Mesenchymal stem cell (in vitro differentiated cells and primary cell): Measurements from ENCODE around the gene STK38.

Experiments used
- DNase-seq: peaks from one replicate; pipeline ENCODE4 v3.0.0-alpha.2; 2013
- H2AFZ ChIP-seq: one replicate; pipeline ENCODE4 v1.6.1; 2013; ENCODE audit warnings: low read depth, mild to moderate bottlenecking, control low read depth, inconsistent platforms, low read length, moderate library complexity
- H2AK5ac ChIP-seq: 2 replicates; pipeline ENCODE4 v1.6.1; 2013; ENCODE audit warnings: low read length, moderate library complexity, mild to moderate bottlenecking, inconsistent platforms; ENCODE audit not compliant: severe bottlenecking
- H2BK120ac ChIP-seq: one replicate; pipeline ENCODE4 v1.6.1; 2013; ENCODE audit warnings: low read depth, mild to moderate bottlenecking, inconsistent platforms, low read length, moderate library complexity
- H2BK12ac ChIP-seq, 2 experiments: one replicate each; pipeline ENCODE4 v1.6.1; 2013; ENCODE audit warnings: inconsistent platforms in 2 of 2, low read length in 2 of 2, mild to moderate bottlenecking in 2 of 2, moderate library complexity in 2 of 2, control low read depth in 1 of 2
- H2BK15ac ChIP-seq: one replicate; pipeline ENCODE4 v1.6.1; 2013; ENCODE audit warnings: mild to moderate bottlenecking, low read depth, inconsistent platforms; ENCODE audit not compliant: poor library complexity, severe bottlenecking
- H2BK5ac ChIP-seq: 2 replicates; pipeline ENCODE4 v1.6.1; 2013; ENCODE audit warnings: low read depth, mild to moderate bottlenecking, low read length, control low read depth, inconsistent platforms; ENCODE audit not compliant: poor library complexity, severe bottlenecking
- H3K14ac ChIP-seq, 2 experiments: one replicate each; pipeline ENCODE4 v1.6.1; 2013; ENCODE audit warnings: inconsistent platforms in 2 of 2, low read length in 2 of 2, control low read depth in 1 of 2, mild to moderate bottlenecking in 1 of 2, moderate library complexity in 1 of 2
- H3K18ac ChIP-seq, 2 experiments: one replicate each; pipeline ENCODE4 v1.6.1; 2013; ENCODE audit warnings: inconsistent platforms in 2 of 2, low read length in 2 of 2, control low read depth in 1 of 2, low read depth in 1 of 2, mild to moderate bottlenecking in 1 of 2
- H3K23ac ChIP-seq, 2 experiments: one replicate each; pipeline ENCODE4 v1.6.1; 2013; ENCODE audit warnings: inconsistent platforms in 2 of 2, low read length in 2 of 2, mild to moderate bottlenecking in 2 of 2, moderate library complexity in 2 of 2, control low read depth in 1 of 2
- H3K27ac ChIP-seq: 2 replicates; pipeline ENCODE4 v1.5.1; 2013; ENCODE audit warnings: mild to moderate bottlenecking, moderate library complexity, low read length, control low read depth, inconsistent platforms; ENCODE audit not compliant: poor library complexity, severe bottlenecking
- H3K27me3 ChIP-seq, 2 experiments: 2 replicates each; pipeline versions ENCODE4 v1.6.1 to v1.7.0; 2013; ENCODE audit warnings: low read length in 2 of 2, mild to moderate bottlenecking in 2 of 2, moderate library complexity in 2 of 2, control low read depth in 1 of 2, inconsistent platforms in 1 of 2; ENCODE audit not compliant: control insufficient read depth in 1 of 2, insufficient read depth in 1 of 2
- H3K36me3 ChIP-seq, 2 experiments: 2 replicates each; pipeline versions ENCODE4 v1.6.1 to v1.7.0; 2013; ENCODE audit warnings: low read length in 2 of 2, control low read depth in 1 of 2, inconsistent platforms in 1 of 2, low read depth in 1 of 2, mild to moderate bottlenecking in 1 of 2; ENCODE audit not compliant: insufficient read depth in 2 of 2, control insufficient read depth in 1 of 2
- H3K4ac ChIP-seq, 2 experiments: one replicate each; pipeline ENCODE4 v1.6.1; 2013; ENCODE audit warnings: inconsistent platforms in 2 of 2, low read length in 2 of 2, mild to moderate bottlenecking in 2 of 2, moderate library complexity in 2 of 2, control low read depth in 1 of 2, low read depth in 1 of 2
- H3K4me1 ChIP-seq: 2 replicates; pipeline ENCODE4 v1.6.1; 2013; ENCODE audit warnings: low read depth, low read length, control low read depth; ENCODE audit not compliant: control insufficient read depth, insufficient read depth
- H3K4me2 ChIP-seq: 2 replicates; pipeline ENCODE4 v1.6.1; 2013; ENCODE audit warnings: low read length, mild to moderate bottlenecking, inconsistent platforms; ENCODE audit not compliant: poor library complexity, severe bottlenecking
- H3K4me3 ChIP-seq, 2 experiments: 2 replicates each; pipeline versions ENCODE4 v1.5.1 to v1.7.0; 2013; ENCODE audit warnings: low read length in 2 of 2, mild to moderate bottlenecking in 2 of 2, control low read depth in 1 of 2, low read depth in 1 of 2; ENCODE audit not compliant: insufficient read depth in 1 of 2
- H3K79me1 ChIP-seq: replicated peaks from 2 replicates; pipeline ENCODE4 v1.6.1; 2013; ENCODE audit warnings: mild to moderate bottlenecking, control low read depth, low read length, inconsistent platforms; ENCODE audit not compliant: poor library complexity, severe bottlenecking
- H3K9ac ChIP-seq: 2 replicates; pipeline ENCODE4 v1.7.0; 2013; ENCODE audit warnings: mild to moderate bottlenecking, low read length, moderate library complexity
- H3K9me3 ChIP-seq: 2 replicates; pipeline ENCODE4 v1.7.0; 2013; ENCODE audit warnings: mild to moderate bottlenecking, low read length; ENCODE audit not compliant: control insufficient read depth
- H4K8ac ChIP-seq: one replicate; pipeline ENCODE4 v1.6.1; 2013; ENCODE audit warnings: inconsistent platforms, mild to moderate bottlenecking, low read length, moderate library complexity
- H4K91ac ChIP-seq: one replicate; pipeline ENCODE4 v1.6.1; 2013; ENCODE audit warnings: mild to moderate bottlenecking, low read length, inconsistent platforms
- WGBS: methylation state at CpG from one replicate; pipeline ENCODE4 v1.1.7; 2013; ENCODE audit warnings: mixed read lengths; 5-methylcytosine and 5-hydroxymethylcytosine counted together

Gene STK38

GRCh38 chr6:36478051-36478526, 69.2 kb downstream of the STK38 start:
- Histone ChIP-seq H3K14ac (no peak overlapping the region), H2AK5ac (no peak overlapping the region), H2BK5ac (no peak overlapping the region), H3K36me3 (peaks cover 19 to 65% of the 10 kb centered on the region in 2 experiments), H3K23ac (no peak overlapping the region), H3K79me1 (peaks cover 8% of the 10 kb centered on the region), H3K4ac (no peak overlapping the region), H2BK120ac (no peak overlapping the region), H2BK15ac (no peak overlapping the region), H3K4me1 (no peaks in the 10 kb centered on the region), H3K4me3 (no peak overlapping the region), H3K27ac (no peak overlapping the region), H4K91ac (no peak overlapping the region), H3K27me3 (no peaks in the 10 kb centered on the region), H4K8ac (no peak overlapping the region), H3K9ac (no peak overlapping the region), H3K9me3 (no peaks in the 10 kb centered on the region), H2BK12ac (no peak overlapping the region), H3K18ac (no peak overlapping the region), H2AFZ (no peak overlapping the region), H3K4me2 (no peak overlapping the region)
- DNase-seq, result no peak
- WGBS, result 100% methylated on average over 2 of the region's 2 CpGs

- no peak overlapping the region for H3K4ac ChIP-seq
- H3K9ac ChIP-seq, result no peak overlapping the region
- H4K8ac ChIP-seq, result no peak overlapping the region
- H3K9me3 ChIP-seq, result no peaks in the 10 kb centered on the region
- no peak for DNase-seq
- no peak overlapping the region for H2BK15ac ChIP-seq
- peaks cover 13% of the 10 kb centered on the region for H3K79me1 ChIP-seq
- no peaks in the 10 kb centered on the region for H3K27me3 ChIP-seq
- no peak overlapping the region for H3K18ac ChIP-seq
- H3K14ac ChIP-seq, result no peak overlapping the region
- H3K27ac ChIP-seq, result no peak overlapping the region
- no peak overlapping the region for H3K4me3 ChIP-seq
- no peak overlapping the region for H3K4me2 ChIP-seq
- no peak overlapping the region for H4K91ac ChIP-seq
- WGBS, result 98% methylated on average over 3 of the region's 3 CpGs
- no peak overlapping the region for H2AK5ac ChIP-seq
- no peak overlapping the region for H2AFZ ChIP-seq
- H2BK120ac ChIP-seq, result no peak overlapping the region
- H3K36me3 ChIP-seq, result peaks cover 4 to 39% of the 10 kb centered on the region in 2 experiments
- H3K4me1 ChIP-seq, result peaks cover 2% of the 10 kb centered on the region
- no peak overlapping the region for H3K23ac ChIP-seq
- H2BK5ac ChIP-seq, result no peak overlapping the region
- no peak overlapping the region for H2BK12ac ChIP-seq
Measured at GRCh38 chr6:36469946-36470345, 77.3 kb downstream of the STK38 start.

GRCh38 chr6:36469148-36469661, 78.1 kb downstream of the STK38 start:
- Histone ChIP-seq H3K14ac (no peak overlapping the region), H3K9ac (no peak overlapping the region), H2BK12ac (no peak overlapping the region), H3K18ac (no peak overlapping the region), H4K8ac (peak overlapping the region; percentile 80), H2BK5ac (no peak overlapping the region), H3K79me1 (peaks cover 13% of the 10 kb centered on the region), H2BK120ac (no peak overlapping the region), H3K4me2 (no peak overlapping the region), H2AK5ac (no peak overlapping the region), H3K27ac (no peak overlapping the region), H2AFZ (no peak overlapping the region), H3K4ac (no peak overlapping the region), H3K36me3 (peaks cover 4 to 31% of the 10 kb centered on the region in 2 experiments), H2BK15ac (no peak overlapping the region), H3K4me3 (no peak overlapping the region), H3K9me3 (no peaks in the 10 kb centered on the region), H3K4me1 (peaks cover 3% of the 10 kb centered on the region), H3K23ac (no peak overlapping the region), H3K27me3 (no peaks in the 10 kb centered on the region), H4K91ac (no peak overlapping the region)
- WGBS, result 91% methylated on average over 6 of the region's 6 CpGs
- no peak for DNase-seq

- Histone ChIP-seq H2BK15ac (no peak overlapping the region), H3K4ac (no peak overlapping the region), H3K36me3 (peaks cover 4 to 28% of the 10 kb centered on the region in 2 experiments), H3K23ac (no peak overlapping the region), H2BK5ac (no peak overlapping the region), H4K8ac (no peak overlapping the region), H3K18ac (no peak overlapping the region), H3K9me3 (no peaks in the 10 kb centered on the region), H3K9ac (no peak overlapping the region), H3K4me2 (no peak overlapping the region), H3K27me3 (no peaks in the 10 kb centered on the region), H3K27ac (no peak overlapping the region), H3K4me1 (peaks cover 5% of the 10 kb centered on the region), H3K79me1 (peaks cover 16% of the 10 kb centered on the region), H2AFZ (no peak overlapping the region), H3K4me3 (no peak overlapping the region), H2AK5ac (no peak overlapping the region), H2BK120ac (no peak overlapping the region), H3K14ac (no peak overlapping the region), H4K91ac (no peak overlapping the region), H2BK12ac (no peak overlapping the region)
- DNase-seq, result no peak
- WGBS, result 100% methylated on average over 1 of the region's 3 CpGs
Measured at GRCh38 chr6:36467625-36468024, 79.7 kb downstream of the STK38 start.
